HepG2 (cell line): Measurements from ENCODE around the gene LRIG1. TPM values are rescaled to one million over a fixed set of nuclear protein-coding genes. Genes with fewer than 3 reads are reported as not detected.

Source experiments
- ATAC-seq: fragments of 200-7000 bp; cut with Tn5 transposase; 3 replicates; pipeline ENCODE4 v1.9.1; 2020; ENCODE audit warnings: mild to moderate bottlenecking, moderate library complexity
- BruUV-seq: library from RNA; stranded (reverse); fragments of 400-500 nt; replicated peaks from 2 replicates; lab custom pipeline; 2021; lab: Mats Ljungman, UMichigan
- CTCF ChIA-PET: fragments of 300-600 bp; formaldehyde crosslinking; extraction: SDS; loops from one replicate; lab custom pipeline; 2021; ENCODE audit warnings: low total read pairs, inconsistent platforms, low intra/inter-chr PET ratio; lab: Yijun Ruan, JAX
- POLR2A ChIA-PET: fragments of 350-600 bp; sonication (Branson Sonifier 250); formaldehyde crosslinking; loops from one replicate; lab custom pipeline; 2020; ENCODE audit warnings: antibody characterized with exemption, inconsistent platforms; lab: Yijun Ruan, JAX
- DNase-seq: peaks from one replicate; pipeline ENCODE4 v3.0.0-alpha.2; 2015; ENCODE audit warnings: low spot score
- FAIRE-seq: peaks from 3 replicates; lab custom pipeline; 2011; peaks lifted over from hg19 to GRCh38; lab: Jason Lieb, UNC
- H2AFZ ChIP-seq: one replicate; pipeline ENCODE4 v1.6.1; 2011; ENCODE audit warnings: low read length, inconsistent platforms
- H3K27ac ChIP-seq: fragments of 300-600 bp; 3 replicates; pipeline ENCODE4 v1.8.0; 2011; ENCODE audit warnings: mixed run types, mild to moderate bottlenecking, mixed read lengths, low read length, inconsistent platforms; ENCODE audit not compliant: insufficient read depth; ENCODE audit errors: extremely low read length
- H3K27me3 ChIP-seq, 2 experiments: fragments of 200-600 bp in 1 of 2; 2 replicates in 1 of 2; 3 replicates in 1 of 2; pipeline versions ENCODE4 v1.6.0 to v1.8.0; 2011; ENCODE audit warnings: low read length in 2 of 2, mild to moderate bottlenecking in 2 of 2, moderate library complexity in 2 of 2, inconsistent platforms in 1 of 2; ENCODE audit not compliant: insufficient read depth in 2 of 2, control insufficient read depth in 1 of 2
- H3K36me3 ChIP-seq, 2 experiments: fragments of 200-600 bp in 1 of 2; replicated peaks in 1 of 2; 2 replicates in 1 of 2; 3 replicates in 1 of 2; pipeline versions ENCODE4 v1.5.1 to v1.8.0; 2011; ENCODE audit warnings: low read length in 2 of 2, inconsistent platforms in 1 of 2; ENCODE audit not compliant: insufficient read depth in 2 of 2, control insufficient read depth in 1 of 2
- H3K4me1 ChIP-seq: 2 replicates; pipeline ENCODE4 v1.5.1; 2012; ENCODE audit warnings: low read length, inconsistent platforms; ENCODE audit not compliant: insufficient read depth
- H3K4me2 ChIP-seq: 2 replicates; pipeline ENCODE4 v1.6.0; 2011; ENCODE audit warnings: low read depth, low read length, inconsistent platforms
- H3K4me3 ChIP-seq, 3 experiments: fragments of 200-600 bp in 1 of 3; sonication (generic), shearing (Covaris generic) in 1 of 3; replicated peaks in 1 of 3; 2 replicates each; pipeline ENCODE4 v1.5.1; 2011 to 2016; ENCODE audit warnings: low read length in 3 of 3, inconsistent platforms in 2 of 3, low read depth in 2 of 3, mild to moderate bottlenecking in 2 of 3, control low read depth in 1 of 3, mixed read lengths in 1 of 3; ENCODE audit not compliant: insufficient read depth in 1 of 3
- H3K79me2 ChIP-seq: one replicate; pipeline ENCODE4 v1.6.1; 2011; ENCODE audit warnings: low read length, inconsistent platforms; ENCODE audit not compliant: insufficient read depth
- H3K9ac ChIP-seq: 2 replicates; pipeline ENCODE4 v1.6.0; 2011; ENCODE audit warnings: mild to moderate bottlenecking, low read depth, low read length, inconsistent platforms; ENCODE audit not compliant: insufficient read depth
- H3K9me3 ChIP-seq: 2 replicates; pipeline ENCODE4 v1.5.1; 2012; ENCODE audit warnings: mild to moderate bottlenecking, low read length
- H4K20me1 ChIP-seq: 2 replicates; pipeline ENCODE4 v1.6.0; 2011; ENCODE audit warnings: inconsistent platforms, mild to moderate bottlenecking, low read length, moderate library complexity; ENCODE audit not compliant: insufficient read depth
- CCAR2 ChIP-seq: fragments of 200-400 bp; formaldehyde crosslinking; optimal IDR thresholded peaks from 2 replicates; pipeline ENCODE3; 2018; ENCODE audit warnings: low read depth, mild to moderate bottlenecking, low read length, moderate library complexity
- DMAP1 ChIP-seq: IDR thresholded peaks from 2 replicates; pipeline ENCODE4 v1.6.1; 2016
- PAX8 ChIP-seq: sonication (generic); formaldehyde crosslinking; IDR thresholded peaks from 2 replicates; pipeline ENCODE4 v1.8.0; 2022; ENCODE audit warnings: mild to moderate bottlenecking, missing genetic modification reagents, borderline replicate concordance
- SMARCC2 ChIP-seq: fragments of 450-650 bp; IDR thresholded peaks from 2 replicates; pipeline ENCODE4 v1.6.1; 2017; ENCODE audit warnings: antibody characterized with exemption, mild to moderate bottlenecking
- ZNF17 ChIP-seq: sonication (generic); formaldehyde crosslinking; IDR thresholded peaks from 2 replicates; pipeline ENCODE4 v1.5.0; 2020; ENCODE audit warnings: mild to moderate bottlenecking, missing genetic modification reagents
- ZNF552 ChIP-seq: sonication (generic); formaldehyde crosslinking; IDR thresholded peaks from 2 replicates; pipeline ENCODE4 v1.9.0; 2022; ENCODE audit warnings: missing genetic modification reagents, mild to moderate bottlenecking, borderline replicate concordance
- ZNF747 ChIP-seq: sonication (generic); formaldehyde crosslinking; IDR thresholded peaks from 2 replicates; pipeline ENCODE4 v1.8.1; 2023; ENCODE audit warnings: missing genetic modification reagents, mild to moderate bottlenecking, borderline replicate concordance
- WGBS: methylation state at CpG from one replicate; pipeline ENCODE4 v1.1.6; 2017; ENCODE audit warnings: low lambda C conversion rate; 5-methylcytosine and 5-hydroxymethylcytosine counted together
- in situ Hi-C: cut with HindIII; loops from 2 replicates; pipeline ENCODE4 v1.10.0; 2017; ENCODE audit warnings: low pct_unique_long_range_greater_than_20kb; ENCODE audit not compliant: extremely low pct_ligation_motif_present
- intact Hi-C: fragments of 100-400 bp; cut with micrococcal nuclease; formaldehyde crosslinking; loops from one replicate; pipeline ENCODE4 v1.10.0; 2022; ENCODE audit not compliant: unreplicated experiment
- polyA plus RNA-seq, 8 experiments: library from polyadenylated mRNA; depleted of rRNA in 3 of 8; stranded (reverse) in 7 of 8; unstranded in 1 of 8; fragments of >200 nt; fragmentation: Illumina TruSeq in 4 of 8; extraction: Trizol in 4 of 8; gene quantifications; 2 replicates each; pipeline versions ENCODE4 v1.2.1 to v1.2.3, GENCODE V29; 2011 to 2016; ENCODE audit warnings: low read depth in 4 of 8, missing spikeins in 1 of 8, mixed read lengths in 1 of 8; ENCODE audit not compliant: insufficient read depth in 1 of 8
- total RNA-seq, 5 experiments: library from RNA; depleted of rRNA; stranded (reverse); fragments of >200 nt; fragmentation: Illumina TruSeq; extraction: Trizol; gene quantifications; 2 replicates each; pipeline ENCODE4 v1.2.3, GENCODE V29; 2016; ENCODE audit warnings: low read depth in 1 of 5
- TF ChIP-seq, protein P1 (sequence below): sonication (generic); formaldehyde crosslinking; IDR thresholded peaks from 2 replicates; pipeline ENCODE4 v1.8.1; 2022; ENCODE audit warnings: low read depth, mild to moderate bottlenecking, missing genetic modification reagents
- TF ChIP-seq, protein P2 (sequence below): sonication (generic); formaldehyde crosslinking; IDR thresholded peaks from 2 replicates; pipeline ENCODE4 v1.8.0; 2022; ENCODE audit warnings: missing genetic modification reagents, mild to moderate bottlenecking, borderline replicate concordance
- TF ChIP-seq, protein P3 (sequence below): sonication (generic); formaldehyde crosslinking; conservative IDR thresholded peaks from 2 replicates; pipeline ENCODE4 v1.4.0; 2020; ENCODE audit warnings: mild to moderate bottlenecking, missing genetic modification reagents, moderate library complexity
- TF ChIP-seq, protein P4 (sequence below): sonication (generic); formaldehyde crosslinking; IDR thresholded peaks from 2 replicates; pipeline ENCODE4 v1.4.0; 2020; ENCODE audit warnings: missing genetic modification reagents
- TF ChIP-seq, protein P5 (sequence below): IDR thresholded peaks from 2 replicates; pipeline ENCODE4 v1.6.1; 2016

Gene LRIG1
- total and polyA plus RNA-seq, 2 of the 13 experiments (the other 11 are each of a cell fraction or from before 2014, with no cell fraction given): 17.8 to 24.8 TPM

DNA sequence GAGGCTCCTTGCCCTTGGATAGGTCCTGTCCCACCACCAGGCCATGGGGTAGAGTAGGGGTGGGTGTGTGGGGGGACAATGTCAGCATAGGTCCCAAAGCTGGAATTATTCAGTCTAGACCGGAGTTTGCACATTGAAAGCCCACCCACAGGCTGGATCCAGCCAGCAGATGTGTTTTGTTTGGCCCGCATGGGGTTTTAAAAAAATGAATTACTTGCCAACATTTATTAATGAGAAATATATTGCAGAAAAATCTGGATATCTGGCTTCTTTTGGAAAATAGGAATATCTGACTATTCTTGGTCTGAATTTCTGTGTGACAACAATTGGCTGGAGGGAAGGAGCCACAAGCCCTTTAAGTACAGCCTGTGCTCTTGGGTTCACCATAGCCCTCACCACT, 17.3 kb upstream of the LRIG1 start:
- FAIRE-seq: no peak
- Histone ChIP-seq H4K20me1 (no peaks in the 10 kb centered on the region), H3K27ac (no peak overlapping the region), H3K4me2 (no peak overlapping the region), H3K4me3 (no peak overlapping the region), H3K36me3 (no peaks in the 10 kb centered on the region), H3K4me1 (no peaks in the 10 kb centered on the region), H3K9me3 (no peaks in the 10 kb centered on the region), H3K79me2 (no peaks in the 10 kb centered on the region), H2AFZ (no peak overlapping the region), H3K27me3 (peaks cover 0 to 9% of the 10 kb centered on the region in 2 experiments; a peak in 1 of 5 replicates), H3K9ac (no peak overlapping the region)
- POLR2A ChIA-PET: no interaction called here
- CTCF ChIA-PET: no interaction called here
- in situ Hi-C loops: no loop called here
- intact Hi-C loops: no loop called here
- DNase-seq: no peak
- WGBS: 58% methylated on average over 2 of the region's 2 CpGs
- no peak for ATAC-seq
- no TSS peak for BruUV-seq
- TF ChIP-seq, protein P1, sequence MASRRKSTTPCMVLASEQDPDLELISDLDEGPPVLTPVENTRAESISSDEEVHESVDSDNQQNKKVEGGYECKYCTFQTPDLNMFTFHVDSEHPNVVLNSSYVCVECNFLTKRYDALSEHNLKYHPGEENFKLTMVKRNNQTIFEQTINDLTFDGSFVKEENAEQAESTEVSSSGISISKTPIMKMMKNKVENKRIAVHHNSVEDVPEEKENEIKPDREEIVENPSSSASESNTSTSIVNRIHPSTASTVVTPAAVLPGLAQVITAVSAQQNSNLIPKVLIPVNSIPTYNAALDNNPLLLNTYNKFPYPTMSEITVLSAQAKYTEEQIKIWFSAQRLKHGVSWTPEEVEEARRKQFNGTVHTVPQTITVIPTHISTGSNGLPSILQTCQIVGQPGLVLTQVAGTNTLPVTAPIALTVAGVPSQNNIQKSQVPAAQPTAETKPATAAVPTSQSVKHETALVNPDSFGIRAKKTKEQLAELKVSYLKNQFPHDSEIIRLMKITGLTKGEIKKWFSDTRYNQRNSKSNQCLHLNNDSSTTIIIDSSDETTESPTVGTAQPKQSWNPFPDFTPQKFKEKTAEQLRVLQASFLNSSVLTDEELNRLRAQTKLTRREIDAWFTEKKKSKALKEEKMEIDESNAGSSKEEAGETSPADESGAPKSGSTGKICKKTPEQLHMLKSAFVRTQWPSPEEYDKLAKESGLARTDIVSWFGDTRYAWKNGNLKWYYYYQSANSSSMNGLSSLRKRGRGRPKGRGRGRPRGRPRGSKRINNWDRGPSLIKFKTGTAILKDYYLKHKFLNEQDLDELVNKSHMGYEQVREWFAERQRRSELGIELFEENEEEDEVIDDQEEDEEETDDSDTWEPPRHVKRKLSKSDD (CRISPR knock-in tag): no peak
- TF ChIP-seq, protein P2, sequence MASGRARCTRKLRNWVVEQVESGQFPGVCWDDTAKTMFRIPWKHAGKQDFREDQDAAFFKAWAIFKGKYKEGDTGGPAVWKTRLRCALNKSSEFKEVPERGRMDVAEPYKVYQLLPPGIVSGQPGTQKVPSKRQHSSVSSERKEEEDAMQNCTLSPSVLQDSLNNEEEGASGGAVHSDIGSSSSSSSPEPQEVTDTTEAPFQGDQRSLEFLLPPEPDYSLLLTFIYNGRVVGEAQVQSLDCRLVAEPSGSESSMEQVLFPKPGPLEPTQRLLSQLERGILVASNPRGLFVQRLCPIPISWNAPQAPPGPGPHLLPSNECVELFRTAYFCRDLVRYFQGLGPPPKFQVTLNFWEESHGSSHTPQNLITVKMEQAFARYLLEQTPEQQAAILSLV (CRISPR knock-in tag): no peak
- TF ChIP-seq CCAR2: no peak
- TF ChIP-seq ZNF17 (CRISPR knock-in tag): no peak
- no peak for TF ChIP-seq SMARCC2
- TF ChIP-seq, protein P3, sequence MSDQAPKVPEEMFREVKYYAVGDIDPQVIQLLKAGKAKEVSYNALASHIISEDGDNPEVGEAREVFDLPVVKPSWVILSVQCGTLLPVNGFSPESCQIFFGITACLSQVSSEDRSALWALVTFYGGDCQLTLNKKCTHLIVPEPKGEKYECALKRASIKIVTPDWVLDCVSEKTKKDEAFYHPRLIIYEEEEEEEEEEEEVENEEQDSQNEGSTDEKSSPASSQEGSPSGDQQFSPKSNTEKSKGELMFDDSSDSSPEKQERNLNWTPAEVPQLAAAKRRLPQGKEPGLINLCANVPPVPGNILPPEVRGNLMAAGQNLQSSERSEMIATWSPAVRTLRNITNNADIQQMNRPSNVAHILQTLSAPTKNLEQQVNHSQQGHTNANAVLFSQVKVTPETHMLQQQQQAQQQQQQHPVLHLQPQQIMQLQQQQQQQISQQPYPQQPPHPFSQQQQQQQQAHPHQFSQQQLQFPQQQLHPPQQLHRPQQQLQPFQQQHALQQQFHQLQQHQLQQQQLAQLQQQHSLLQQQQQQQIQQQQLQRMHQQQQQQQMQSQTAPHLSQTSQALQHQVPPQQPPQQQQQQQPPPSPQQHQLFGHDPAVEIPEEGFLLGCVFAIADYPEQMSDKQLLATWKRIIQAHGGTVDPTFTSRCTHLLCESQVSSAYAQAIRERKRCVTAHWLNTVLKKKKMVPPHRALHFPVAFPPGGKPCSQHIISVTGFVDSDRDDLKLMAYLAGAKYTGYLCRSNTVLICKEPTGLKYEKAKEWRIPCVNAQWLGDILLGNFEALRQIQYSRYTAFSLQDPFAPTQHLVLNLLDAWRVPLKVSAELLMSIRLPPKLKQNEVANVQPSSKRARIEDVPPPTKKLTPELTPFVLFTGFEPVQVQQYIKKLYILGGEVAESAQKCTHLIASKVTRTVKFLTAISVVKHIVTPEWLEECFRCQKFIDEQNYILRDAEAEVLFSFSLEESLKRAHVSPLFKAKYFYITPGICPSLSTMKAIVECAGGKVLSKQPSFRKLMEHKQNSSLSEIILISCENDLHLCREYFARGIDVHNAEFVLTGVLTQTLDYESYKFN (CRISPR knock-in tag): no peak
- TF ChIP-seq PAX8 (CRISPR knock-in tag): no peak
- TF ChIP-seq, protein P4, sequence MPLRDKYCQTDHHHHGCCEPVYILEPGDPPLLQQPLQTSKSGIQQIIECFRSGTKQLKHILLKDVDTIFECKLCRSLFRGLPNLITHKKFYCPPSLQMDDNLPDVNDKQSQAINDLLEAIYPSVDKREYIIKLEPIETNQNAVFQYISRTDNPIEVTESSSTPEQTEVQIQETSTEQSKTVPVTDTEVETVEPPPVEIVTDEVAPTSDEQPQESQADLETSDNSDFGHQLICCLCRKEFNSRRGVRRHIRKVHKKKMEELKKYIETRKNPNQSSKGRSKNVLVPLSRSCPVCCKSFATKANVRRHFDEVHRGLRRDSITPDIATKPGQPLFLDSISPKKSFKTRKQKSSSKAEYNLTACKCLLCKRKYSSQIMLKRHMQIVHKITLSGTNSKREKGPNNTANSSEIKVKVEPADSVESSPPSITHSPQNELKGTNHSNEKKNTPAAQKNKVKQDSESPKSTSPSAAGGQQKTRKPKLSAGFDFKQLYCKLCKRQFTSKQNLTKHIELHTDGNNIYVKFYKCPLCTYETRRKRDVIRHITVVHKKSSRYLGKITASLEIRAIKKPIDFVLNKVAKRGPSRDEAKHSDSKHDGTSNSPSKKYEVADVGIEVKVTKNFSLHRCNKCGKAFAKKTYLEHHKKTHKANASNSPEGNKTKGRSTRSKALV: no peak
- TF ChIP-seq DMAP1: no peak
- TF ChIP-seq, protein P5, sequence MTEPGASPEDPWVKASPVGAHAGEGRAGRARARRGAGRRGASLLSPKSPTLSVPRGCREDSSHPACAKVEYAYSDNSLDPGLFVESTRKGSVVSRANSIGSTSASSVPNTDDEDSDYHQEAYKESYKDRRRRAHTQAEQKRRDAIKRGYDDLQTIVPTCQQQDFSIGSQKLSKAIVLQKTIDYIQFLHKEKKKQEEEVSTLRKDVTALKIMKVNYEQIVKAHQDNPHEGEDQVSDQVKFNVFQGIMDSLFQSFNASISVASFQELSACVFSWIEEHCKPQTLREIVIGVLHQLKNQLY (CRISPR knock-in tag): no peak
- no peak for TF ChIP-seq ZNF552 (CRISPR knock-in tag)
- TF ChIP-seq ZNF747 (CRISPR knock-in tag): no peak
